HepG2 (cell line): ENCODE measurements around the gene CPT1B. TPM values are rescaled to one million over a fixed set of nuclear protein-coding genes. Genes with fewer than 3 reads are reported as not detected.

ENCODE experiments used
- ATAC-seq: fragments of 200-7000 bp; cut with Tn5 transposase; 3 replicates; pipeline ENCODE4 v1.9.1; 2020; ENCODE audit warnings: mild to moderate bottlenecking, moderate library complexity
- BruUV-seq: library from RNA; stranded (reverse); fragments of 400-500 nt; replicated peaks from 2 replicates; lab custom pipeline; 2021; lab: Mats Ljungman, UMichigan
- CTCF ChIA-PET: fragments of 300-600 bp; formaldehyde crosslinking; extraction: SDS; loops from one replicate; lab custom pipeline; 2021; ENCODE audit warnings: low total read pairs, inconsistent platforms, low intra/inter-chr PET ratio; lab: Yijun Ruan, JAX
- POLR2A ChIA-PET: fragments of 350-600 bp; sonication (Branson Sonifier 250); formaldehyde crosslinking; loops from one replicate; lab custom pipeline; 2020; ENCODE audit warnings: antibody characterized with exemption, inconsistent platforms; lab: Yijun Ruan, JAX
- DNase-seq: peaks from one replicate; pipeline ENCODE4 v3.0.0-alpha.2; 2015; ENCODE audit warnings: low spot score
- FAIRE-seq: peaks from 3 replicates; lab custom pipeline; 2011; peaks lifted over from hg19 to GRCh38; lab: Jason Lieb, UNC
- H2AFZ ChIP-seq: one replicate; pipeline ENCODE4 v1.6.1; 2011; ENCODE audit warnings: low read length, inconsistent platforms
- H3K27ac ChIP-seq: fragments of 300-600 bp; 3 replicates; pipeline ENCODE4 v1.8.0; 2011; ENCODE audit warnings: mixed run types, mild to moderate bottlenecking, mixed read lengths, low read length, inconsistent platforms; ENCODE audit not compliant: insufficient read depth; ENCODE audit errors: extremely low read length
- H3K27me3 ChIP-seq, 2 experiments: fragments of 200-600 bp in 1 of 2; 2 replicates in 1 of 2; 3 replicates in 1 of 2; pipeline versions ENCODE4 v1.6.0 to v1.8.0; 2011; ENCODE audit warnings: low read length in 2 of 2, mild to moderate bottlenecking in 2 of 2, moderate library complexity in 2 of 2, inconsistent platforms in 1 of 2; ENCODE audit not compliant: insufficient read depth in 2 of 2, control insufficient read depth in 1 of 2
- H3K36me3 ChIP-seq, 2 experiments: fragments of 200-600 bp in 1 of 2; replicated peaks in 1 of 2; 2 replicates in 1 of 2; 3 replicates in 1 of 2; pipeline versions ENCODE4 v1.5.1 to v1.8.0; 2011; ENCODE audit warnings: low read length in 2 of 2, inconsistent platforms in 1 of 2; ENCODE audit not compliant: insufficient read depth in 2 of 2, control insufficient read depth in 1 of 2
- H3K4me1 ChIP-seq: 2 replicates; pipeline ENCODE4 v1.5.1; 2012; ENCODE audit warnings: low read length, inconsistent platforms; ENCODE audit not compliant: insufficient read depth
- H3K4me2 ChIP-seq: 2 replicates; pipeline ENCODE4 v1.6.0; 2011; ENCODE audit warnings: low read depth, low read length, inconsistent platforms
- H3K4me3 ChIP-seq, 3 experiments: fragments of 200-600 bp in 1 of 3; sonication (generic), shearing (Covaris generic) in 1 of 3; replicated peaks in 1 of 3; 2 replicates each; pipeline ENCODE4 v1.5.1; 2011 to 2016; ENCODE audit warnings: low read length in 3 of 3, inconsistent platforms in 2 of 3, low read depth in 2 of 3, mild to moderate bottlenecking in 2 of 3, control low read depth in 1 of 3, mixed read lengths in 1 of 3; ENCODE audit not compliant: insufficient read depth in 1 of 3
- H3K79me2 ChIP-seq: one replicate; pipeline ENCODE4 v1.6.1; 2011; ENCODE audit warnings: low read length, inconsistent platforms; ENCODE audit not compliant: insufficient read depth
- H3K9ac ChIP-seq: 2 replicates; pipeline ENCODE4 v1.6.0; 2011; ENCODE audit warnings: mild to moderate bottlenecking, low read depth, low read length, inconsistent platforms; ENCODE audit not compliant: insufficient read depth
- H3K9me3 ChIP-seq: 2 replicates; pipeline ENCODE4 v1.5.1; 2012; ENCODE audit warnings: mild to moderate bottlenecking, low read length
- H4K20me1 ChIP-seq: 2 replicates; pipeline ENCODE4 v1.6.0; 2011; ENCODE audit warnings: inconsistent platforms, mild to moderate bottlenecking, low read length, moderate library complexity; ENCODE audit not compliant: insufficient read depth
- CBX5 ChIP-seq: sonication (generic); formaldehyde crosslinking; IDR thresholded peaks from 2 replicates; pipeline ENCODE4 v1.4.0; 2020; ENCODE audit warnings: missing genetic modification reagents, borderline replicate concordance
- KDM4B ChIP-seq: sonication (generic); formaldehyde crosslinking; IDR thresholded peaks from 2 replicates; pipeline ENCODE4 v1.4.0; 2020; ENCODE audit warnings: missing genetic modification reagents
- PATZ1 ChIP-seq: sonication (generic); formaldehyde crosslinking; IDR thresholded peaks from 2 replicates; pipeline ENCODE4 v1.4.0; 2020; ENCODE audit warnings: missing genetic modification reagents
- SMAD1 ChIP-seq: sonication (generic); formaldehyde crosslinking; IDR thresholded peaks from 2 replicates; pipeline ENCODE4 v1.4.0; 2020; ENCODE audit warnings: missing genetic modification reagents, low read depth, mild to moderate bottlenecking, borderline replicate concordance
- ZBTB39 ChIP-seq: sonication (generic); formaldehyde crosslinking; IDR thresholded peaks from 2 replicates; pipeline ENCODE4 v1.5.0; 2020; ENCODE audit warnings: missing genetic modification reagents
- ZBTB43 ChIP-seq: sonication (generic); formaldehyde crosslinking; conservative IDR thresholded peaks from 2 replicates; pipeline ENCODE4 v1.4.0; 2020; ENCODE audit warnings: missing genetic modification reagents
- ZNF407 ChIP-seq: sonication (generic); formaldehyde crosslinking; IDR thresholded peaks from one replicate; pipeline ENCODE4 v1.5.1; 2020; ENCODE audit warnings: mild to moderate bottlenecking, missing genetic modification reagents; ENCODE audit errors: not compliant biosample characterization
- ZNF432 ChIP-seq: sonication (generic); formaldehyde crosslinking; IDR thresholded peaks from 2 replicates; pipeline ENCODE4 v1.5.0; 2020; ENCODE audit warnings: missing genetic modification reagents, mild to moderate bottlenecking, borderline replicate concordance
- WGBS: methylation state at CpG from one replicate; pipeline ENCODE4 v1.1.6; 2017; ENCODE audit warnings: low lambda C conversion rate; 5-methylcytosine and 5-hydroxymethylcytosine counted together
- in situ Hi-C: cut with HindIII; loops from 2 replicates; pipeline ENCODE4 v1.10.0; 2017; ENCODE audit warnings: low pct_unique_long_range_greater_than_20kb; ENCODE audit not compliant: extremely low pct_ligation_motif_present
- intact Hi-C: fragments of 100-400 bp; cut with micrococcal nuclease; formaldehyde crosslinking; loops from one replicate; pipeline ENCODE4 v1.10.0; 2022; ENCODE audit not compliant: unreplicated experiment
- polyA plus RNA-seq, 8 experiments: library from polyadenylated mRNA; depleted of rRNA in 3 of 8; stranded (reverse) in 7 of 8; unstranded in 1 of 8; fragments of >200 nt; fragmentation: Illumina TruSeq in 4 of 8; extraction: Trizol in 4 of 8; gene quantifications; 2 replicates each; pipeline versions ENCODE4 v1.2.1 to v1.2.3, GENCODE V29; 2011 to 2016; ENCODE audit warnings: low read depth in 4 of 8, missing spikeins in 1 of 8, mixed read lengths in 1 of 8; ENCODE audit not compliant: insufficient read depth in 1 of 8
- total RNA-seq, 5 experiments: library from RNA; depleted of rRNA; stranded (reverse); fragments of >200 nt; fragmentation: Illumina TruSeq; extraction: Trizol; gene quantifications; 2 replicates each; pipeline ENCODE4 v1.2.3, GENCODE V29; 2016; ENCODE audit warnings: low read depth in 1 of 5

Gene CPT1B
- total and polyA plus RNA-seq, 2 of the 13 experiments (the other 11 are each of a cell fraction or from before 2014, with no cell fraction given) = 9.2 to 19.5 TPM

GRCh38 chr22:50545522-50546325, 32.5 kb downstream of the CPT1B start, which contains the start of gene KLHDC7B:
Gene KLHDC7B (plus strand): TSS chr22:50545899. CDS start chr22:50546244, 345 bp downstream.
- BruUV-seq = no TSS peak
- FAIRE-seq = no peak
- TF ChIP-seq ZBTB39 (CRISPR knock-in tag) (no peak), ZNF432 (no peak), PATZ1 (CRISPR knock-in tag) (peak; percentile 18; the same call in 1 of the 2 replicates), KDM4B (no peak), ZNF407 (CRISPR knock-in tag) (no peak), ZBTB43 (CRISPR knock-in tag) (no peak), SMAD1 (no peak), CBX5 (no peak)

More at GRCh38 chr22:50545522-50546325, 32.5 kb downstream of the CPT1B start, which contains the start of gene KLHDC7B:
- peaks cover 24% of the 10 kb centered on the region for H3K4me1 ChIP-seq
- H3K79me2 ChIP-seq = no peaks in the 10 kb centered on the region
- ATAC-seq (peak; percentile 39), DNase-seq (no peak)
- ChIA-PET POLR2A (interaction anchor here (0.9 to 4.2 kb wide), 12 partner anchors 12 to 283 kb away, joined by 3 to 34 read pairs (median 6); partner anchors contain the start of genes CHKB, LMF2, NCAPH2 and SCO2), CTCF (no interaction called here)
- peak within 1 kb of the TSS in 2 of 3 experiments; percentile 32 to 33; a peak in 3 of 6 replicates for H3K4me3 ChIP-seq
- no peak within 1 kb of the TSS for H3K27ac ChIP-seq
- H3K27me3 ChIP-seq = peaks cover 3 to 30% of the 10 kb centered on the region in 2 experiments
- H4K20me1 ChIP-seq = no peaks in the 10 kb centered on the region
- WGBS = 0% methylated on average over 6 of the region's 10 CpGs
- no peaks in the 10 kb centered on the region for H3K9me3 ChIP-seq
- intact Hi-C loops (no loop called here), in situ Hi-C loops (no loop called here)
- H3K36me3 ChIP-seq = no peaks in the 10 kb centered on the region
- H3K4me2 ChIP-seq = peak within 1 kb of the TSS; percentile 45; the same call in 1 of the 2 replicates
- H2AFZ ChIP-seq = no peak within 1 kb of the TSS
- H3K9ac ChIP-seq = no peak within 1 kb of the TSS
